Vagina (tissue), 2 donors: ENCODE measurements around the gene SMIM31. TPM values are rescaled to one million over a fixed set of nuclear protein-coding genes. Genes with fewer than 3 reads are reported as not detected.

Experiments
- DNase-seq, 2 donors: peaks; one replicate each; pipeline ENCODE4 v3.0.0-alpha.2; 2017; ENCODE audit errors: extremely low spot score in 2 of 2
- H3K27ac ChIP-seq: fragments of 200-600 bp; sonication (generic); one replicate; pipeline ENCODE4 v1.5.1; 2019
- H3K27me3 ChIP-seq: fragments of 200-600 bp; sonication (generic); one replicate; pipeline ENCODE4 v1.5.1; 2019
- H3K36me3 ChIP-seq, 2 donors: fragments of 200-600 bp; sonication (generic); one replicate each; pipeline ENCODE4 v1.5.1; 2017 to 2019
- H3K4me1 ChIP-seq: fragments of 200-600 bp; sonication (generic); one replicate; pipeline ENCODE4 v1.5.1; 2019
- H3K4me3 ChIP-seq, 2 donors: fragments of 200-600 bp; sonication (generic); 1 replicate in 1 of 2; 2 replicates in 1 of 2; pipeline ENCODE4 v1.5.1; 2016 to 2019
- H3K9me3 ChIP-seq: fragments of 200-600 bp; sonication (generic); one replicate; pipeline ENCODE4 v1.5.1; 2019
- CTCF ChIP-seq, 3 experiments: fragments of 450-650 bp in 2 of 3; fragments of 200-600 bp in 1 of 3; sonication (generic) in 1 of 3; IDR thresholded peaks; one replicate each; pipeline ENCODE4 v1.5.1; 2017 to 2019; ENCODE audit warnings: antibody characterized with exemption in 3 of 3, mild to moderate bottlenecking in 2 of 3, moderate library complexity in 2 of 3
- POLR2A ChIP-seq, 2 donors: fragments of 450-650 bp; IDR thresholded peaks; one replicate each; pipeline ENCODE4 v1.6.1; 2017; ENCODE audit warnings: antibody characterized with exemption in 2 of 2, mild to moderate bottlenecking in 2 of 2, moderate library complexity in 2 of 2
- POLR2AphosphoS5 ChIP-seq, 2 donors: sonication (generic); formaldehyde crosslinking; IDR thresholded peaks; one replicate each; pipeline ENCODE4 v1.9.0; 2017; ENCODE audit warnings: antibody characterized with exemption in 2 of 2, mild to moderate bottlenecking in 2 of 2, low read depth in 1 of 2; ENCODE audit not compliant: insufficient read depth in 1 of 2
- intact Hi-C: fragments of 100-400 bp; cut with DNase I; formaldehyde crosslinking; loops from one replicate; pipeline ENCODE4 v1.15.1; 2023
- total RNA-seq: library from RNA; depleted of rRNA; stranded (reverse); fragments of >200 nt; gene quantifications from one replicate; pipeline ENCODE4 v1.2.3, GENCODE V29; 2016

The SMIM31 gene
- total RNA-seq, 1 donor from 2014 or later: not detected

- H3K9me3 ChIP-seq: no peaks in the 10 kb centered on the region
- TF ChIP-seq POLR2A (IDR thresholded peaks at IDR 0.05) (no peak), CTCF (IDR thresholded peaks at IDR 0.05) (no peak), POLR2AphosphoS5 (IDR thresholded peaks at IDR 0.05; ENCODE audit: insufficient read depth in 1 of 2, low read depth in 1 of 2) (no peak)
- H3K4me3 ChIP-seq: no peak overlapping the region
- no peak for DNase-seq
- H3K4me1 ChIP-seq: no peaks in the 10 kb centered on the region
- no peaks in the 10 kb centered on the region for H3K36me3 ChIP-seq
- H3K27me3 ChIP-seq: no peaks in the 10 kb centered on the region
- intact Hi-C loops: no loop called here
- H3K27ac ChIP-seq: no peak overlapping the region
Observed at GRCh38 chr4:164756686-164757085, 2.8 kb downstream of the SMIM31 start.

GRCh38 chr4:164761241-164761640 lies 7.3 kb downstream of the SMIM31 start:
- TF ChIP-seq POLR2A (IDR thresholded peaks at IDR 0.05): no peak
- no peak for TF ChIP-seq POLR2AphosphoS5 (IDR thresholded peaks at IDR 0.05; ENCODE audit: insufficient read depth in 1 of 2, low read depth in 1 of 2)
- no peak for TF ChIP-seq CTCF (IDR thresholded peaks at IDR 0.05)

GRCh38 chr4:164761746-164762275 lies 7.9 kb downstream of the SMIM31 start:
- no peak for TF ChIP-seq CTCF (IDR thresholded peaks at IDR 0.05)
- TF ChIP-seq POLR2AphosphoS5 (IDR thresholded peaks at IDR 0.05; ENCODE audit: insufficient read depth in 1 of 2, low read depth in 1 of 2): no peak
- TF ChIP-seq POLR2A (IDR thresholded peaks at IDR 0.05): no peak
- Histone ChIP-seq H3K36me3 (no peaks in the 10 kb centered on the region), H3K4me3 (no peak overlapping the region), H3K27ac (no peak overlapping the region), H3K9me3 (no peaks in the 10 kb centered on the region), H3K4me1 (no peaks in the 10 kb centered on the region), H3K27me3 (no peaks in the 10 kb centered on the region)
- no peak for DNase-seq
- intact Hi-C loops: no loop called here

More at GRCh38 chr4:164761241-164761640, 7.3 kb downstream of the SMIM31 start:
- no peak overlapping the region for H3K4me3 ChIP-seq
- intact Hi-C loops: no loop called here
- H3K27me3 ChIP-seq: no peaks in the 10 kb centered on the region
- no peaks in the 10 kb centered on the region for H3K4me1 ChIP-seq
- H3K36me3 ChIP-seq: no peaks in the 10 kb centered on the region
- H3K27ac ChIP-seq: no peak overlapping the region
- no peaks in the 10 kb centered on the region for H3K9me3 ChIP-seq
- DNase-seq: no peak

GRCh38 chr4:164765096-164765495 lies 11.2 kb downstream of the SMIM31 start:
- Histone ChIP-seq H3K4me3 (no peak overlapping the region), H3K4me1 (no peaks in the 10 kb centered on the region), H3K27ac (no peak overlapping the region), H3K9me3 (no peaks in the 10 kb centered on the region), H3K27me3 (no peaks in the 10 kb centered on the region), H3K36me3 (no peaks in the 10 kb centered on the region)
- DNase-seq: no peak
- intact Hi-C loops: no loop called here
- TF ChIP-seq CTCF (IDR thresholded peaks at IDR 0.05): no peak

- TF ChIP-seq POLR2AphosphoS5 (IDR thresholded peaks at IDR 0.05; ENCODE audit: insufficient read depth in 1 of 2, low read depth in 1 of 2) (no peak), POLR2A (IDR thresholded peaks at IDR 0.05) (no peak), CTCF (IDR thresholded peaks at IDR 0.05) (no peak)
- Histone ChIP-seq H3K9me3 (no peaks in the 10 kb centered on the region), H3K36me3 (no peaks in the 10 kb centered on the region), H3K27ac (no peak overlapping the region), H3K4me3 (no peak overlapping the region), H3K27me3 (no peaks in the 10 kb centered on the region), H3K4me1 (no peaks in the 10 kb centered on the region)
- DNase-seq: no peak
- intact Hi-C loops: no loop called here
Observed at GRCh38 chr4:164765833-164766232, 11.9 kb downstream of the SMIM31 start.
